Glomerular endothelial cell (primary cell): ENCODE results near the gene NINJ1. TPM values are rescaled to one million over a fixed set of nuclear protein-coding genes. Genes with fewer than 3 reads are reported as not detected.

Experiments used
- total RNA-seq: library from RNA; depleted of rRNA; stranded (reverse); fragments of >200 nt; gene quantifications from 2 replicates; pipeline ENCODE4 v1.2.3, GENCODE V29; 2015

Gene NINJ1
- total RNA-seq, 1 donor from 2014 or later: 150 TPM

Other genes with a start within 250 kb of the NINJ1 start
- gene FGD3, start 186.7 kb downstream of the NINJ1 start, total RNA-seq: not detected in 2 replicates
- gene SUSD3, start 75.5 kb downstream of the NINJ1 start, total RNA-seq: not detected in 2 replicates
- 97.3 and 133 TPM in 2 replicates for gene CARD19, start 38.0 kb downstream of the NINJ1 start, total RNA-seq
- 0.06 TPM in 1 of 2 replicates, not detected in the other for gene WNK2, start 49.9 kb upstream of the NINJ1 start, total RNA-seq